B cell (primary cell): Measurements from ENCODE around the gene IGFL2. TPM values are rescaled to one million over a fixed set of nuclear protein-coding genes. Genes with fewer than 3 reads are reported as not detected.

Source experiments
- ATAC-seq: fragments of 200-7000 bp; cut with Tn5 transposase; one replicate; pipeline ENCODE4 v1.10.0; 2021; ENCODE audit warnings: low read depth, mild to moderate bottlenecking, moderate number of reproducible peaks, moderate library complexity
- CTCF ChIA-PET: fragments of 350-600 bp; sonication (Branson Sonifier 250); formaldehyde crosslinking; loops from one replicate; lab custom pipeline; 2021; ENCODE audit warnings: antibody characterized with exemption, inconsistent platforms; lab: Charles Lee
- POLR2A ChIA-PET: fragments of 350-600 bp; sonication (Branson Sonifier 250); formaldehyde crosslinking; loops from one replicate; lab custom pipeline; 2021; ENCODE audit warnings: antibody characterized with exemption; lab: Charles Lee
- DNase-seq: peaks from one replicate; pipeline ENCODE4 v3.0.0; 2013
- H2AFZ ChIP-seq: 2 replicates; pipeline ENCODE4 v1.6.1; 2012; ENCODE audit warnings: mild to moderate bottlenecking, low read depth, low read length; ENCODE audit not compliant: insufficient read depth, poor library complexity, severe bottlenecking
- H3K27ac ChIP-seq, 2 donors: 1 replicate in 1 of 2; 2 replicates in 1 of 2; pipeline ENCODE4 v1.5.1; 2012 to 2013; ENCODE audit warnings: low read length in 2 of 2, mild to moderate bottlenecking in 2 of 2, moderate library complexity in 1 of 2
- H3K27me3 ChIP-seq, 4 experiments: fragments of 200-600 bp in 1 of 4; sonication (generic) in 1 of 4; replicated peaks in 1 of 4; 1 replicate in 2 of 4; 2 replicates in 2 of 4; pipeline versions ENCODE4 v1.6.1 to v1.7.0; 2013 to 2016; ENCODE audit warnings: low read length in 3 of 4, mild to moderate bottlenecking in 2 of 4, mixed read lengths in 1 of 4, moderate library complexity in 1 of 4; ENCODE audit not compliant: insufficient read depth in 4 of 4, control insufficient read depth in 3 of 4; ENCODE audit errors: control extremely low read depth in 1 of 4
- H3K36me3 ChIP-seq, 2 experiments: replicated peaks in 1 of 2; 1 replicate in 1 of 2; 2 replicates in 1 of 2; pipeline versions ENCODE4 v1.6.1 to v1.7.1; 2013; ENCODE audit warnings: low read length in 1 of 2; ENCODE audit not compliant: insufficient read depth in 2 of 2, control insufficient read depth in 1 of 2; ENCODE audit errors: control extremely low read depth in 1 of 2, extremely low read depth in 1 of 2
- H3K4me1 ChIP-seq, 2 donors: fragments of 200-600 bp in 1 of 2; sonication (generic) in 1 of 2; 1 replicate in 1 of 2; 2 replicates in 1 of 2; pipeline versions ENCODE4 v1.5.1 to v1.6.1; 2013 to 2017; ENCODE audit warnings: low read length in 2 of 2; ENCODE audit not compliant: control insufficient read depth in 2 of 2, insufficient read depth in 2 of 2
- H3K4me2 ChIP-seq: replicated peaks from 2 replicates; pipeline ENCODE3; 2012; ENCODE audit warnings: mild to moderate bottlenecking, low read depth, low read length; ENCODE audit not compliant: poor library complexity, severe bottlenecking
- H3K4me3 ChIP-seq, 5 experiments: fragments of 200-600 bp in 1 of 5; sonication (generic) in 1 of 5; 1 replicate in 3 of 5; 2 replicates in 2 of 5; pipeline versions ENCODE4 v1.5.1 to v1.7.0; 2011 to 2016; ENCODE audit warnings: low read length in 4 of 5, mild to moderate bottlenecking in 4 of 5, low read depth in 2 of 5, control low read depth in 1 of 5, moderate library complexity in 1 of 5; ENCODE audit not compliant: insufficient read depth in 1 of 5; ENCODE audit errors: control extremely low read depth in 1 of 5, extremely low read depth in 1 of 5
- H3K79me2 ChIP-seq: fragments of 200-600 bp; sonication (generic); one replicate; pipeline ENCODE4 v1.6.0; 2016; ENCODE audit warnings: low read length; ENCODE audit not compliant: control insufficient read depth, insufficient read depth
- H3K9ac ChIP-seq: fragments of 200-600 bp; sonication (generic); 2 replicates; pipeline ENCODE4 v1.6.1; 2017; ENCODE audit warnings: mild to moderate bottlenecking, low read length, moderate library complexity
- H3K9me3 ChIP-seq, 3 donors: one replicate each; pipeline versions ENCODE4 v1.6.1 to v1.7.1; 2013; ENCODE audit warnings: low read length in 2 of 3; ENCODE audit not compliant: control insufficient read depth in 2 of 3, insufficient read depth in 1 of 3; ENCODE audit errors: control extremely low read depth in 1 of 3
- H4K20me1 ChIP-seq: 2 replicates; pipeline ENCODE4 v1.6.0; 2012; ENCODE audit warnings: mild to moderate bottlenecking, low read length; ENCODE audit not compliant: insufficient read depth, control insufficient read depth, poor library complexity, severe bottlenecking
- H3K27ac Mint-ChIP-seq: one replicate; pipeline ENCODE4 v1.8.0; 2021; ENCODE audit warnings: mixed read lengths
- H3K27me3 Mint-ChIP-seq: one replicate; pipeline ENCODE4 v1.8.0; 2021; ENCODE audit warnings: mixed read lengths
- H3K4me1 Mint-ChIP-seq: one replicate; pipeline ENCODE4 v1.8.0; 2021; ENCODE audit warnings: mixed read lengths
- H3K4me3 Mint-ChIP-seq: one replicate; pipeline ENCODE4 v1.8.0; 2021; ENCODE audit warnings: mixed read lengths
- H3K9me3 Mint-ChIP-seq: one replicate; pipeline ENCODE4 v1.8.0; 2022; ENCODE audit warnings: mixed read lengths; ENCODE audit not compliant: insufficient read depth
- EZH2 ChIP-seq: IDR thresholded peaks from 2 replicates; pipeline ENCODE4 v1.6.1; 2012; ENCODE audit warnings: borderline replicate concordance, low read depth, mild to moderate bottlenecking, moderate library complexity, low read length; ENCODE audit not compliant: insufficient read depth, poor library complexity, severe bottlenecking
- WGBS: methylation state at CpG from one replicate; pipeline ENCODE4 v1.1.5; 2013; ENCODE audit warnings: missing lambda C conversion rate; ENCODE audit not compliant: insufficient coverage; 5-methylcytosine and 5-hydroxymethylcytosine counted together
- intact Hi-C: fragments of 100-400 bp; cut with micrococcal nuclease; formaldehyde crosslinking; loops from one replicate; pipeline ENCODE4 v1.10.0; 2022
- polyA plus RNA-seq: library from polyadenylated mRNA; depleted of rRNA; stranded (reverse); fragments of >200 nt; gene quantifications from 2 replicates; pipeline ENCODE4 v1.2.3, GENCODE V29; 2012
- total RNA-seq, 2 donors: library from RNA; stranded (reverse); fragments of 120-200 nt in 1 of 2; gene quantifications; 1 replicate in 1 of 2; 2 replicates in 1 of 2; pipeline versions ENCODE4 v1.2.3 to v1.2.4, GENCODE V29; 2013 to 2022
- TF ChIP-seq, protein P1 (sequence below): fragments of 200-600 bp; IDR thresholded peaks from one replicate; pipeline ENCODE4 v1.8.0; 2022; ENCODE audit warnings: antibody characterized with exemption, mild to moderate bottlenecking

Gene IGFL2
- total and polyA plus RNA-seq, 2 donors (not counting 1 experiment from before 2014, with no cell fraction given), result not detected

DNA sequence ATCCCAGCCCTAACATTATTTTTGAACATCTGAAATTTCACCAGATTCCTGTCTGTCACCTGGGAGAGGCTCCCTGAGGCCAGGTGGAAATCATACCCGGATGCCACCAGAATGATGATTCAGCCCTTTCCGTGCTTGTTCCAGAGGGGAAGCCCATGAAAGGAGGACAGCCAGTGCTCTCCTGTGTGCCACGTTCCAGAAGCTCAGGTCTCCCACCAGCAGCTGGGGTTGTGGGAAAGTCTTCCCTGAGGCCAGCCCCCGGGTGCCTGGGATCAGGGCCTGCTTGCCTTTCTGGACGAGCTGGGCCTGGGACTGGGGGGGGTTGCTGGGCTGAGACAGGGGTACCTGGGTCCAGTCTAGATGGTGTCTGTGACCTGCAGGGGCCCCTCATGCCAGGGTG lies 56.0 kb downstream of the IGFL2 start:
- no peaks in the 10 kb centered on the region for H3K36me3 ChIP-seq
- Mint-ChIP-seq H3K9me3 (no peaks in the 10 kb centered on the region), H3K27ac (no peak overlapping the region), H3K4me1 (no peaks in the 10 kb centered on the region), H3K27me3 (peaks cover 46% of the 10 kb centered on the region), H3K4me3 (no peak overlapping the region)
- WGBS, result 74% methylated on average over 5 of the region's 5 CpGs
- DNase-seq (no peak), ATAC-seq (no peak)
- TF ChIP-seq EZH2, result no peak
- TF ChIP-seq, protein P1, sequence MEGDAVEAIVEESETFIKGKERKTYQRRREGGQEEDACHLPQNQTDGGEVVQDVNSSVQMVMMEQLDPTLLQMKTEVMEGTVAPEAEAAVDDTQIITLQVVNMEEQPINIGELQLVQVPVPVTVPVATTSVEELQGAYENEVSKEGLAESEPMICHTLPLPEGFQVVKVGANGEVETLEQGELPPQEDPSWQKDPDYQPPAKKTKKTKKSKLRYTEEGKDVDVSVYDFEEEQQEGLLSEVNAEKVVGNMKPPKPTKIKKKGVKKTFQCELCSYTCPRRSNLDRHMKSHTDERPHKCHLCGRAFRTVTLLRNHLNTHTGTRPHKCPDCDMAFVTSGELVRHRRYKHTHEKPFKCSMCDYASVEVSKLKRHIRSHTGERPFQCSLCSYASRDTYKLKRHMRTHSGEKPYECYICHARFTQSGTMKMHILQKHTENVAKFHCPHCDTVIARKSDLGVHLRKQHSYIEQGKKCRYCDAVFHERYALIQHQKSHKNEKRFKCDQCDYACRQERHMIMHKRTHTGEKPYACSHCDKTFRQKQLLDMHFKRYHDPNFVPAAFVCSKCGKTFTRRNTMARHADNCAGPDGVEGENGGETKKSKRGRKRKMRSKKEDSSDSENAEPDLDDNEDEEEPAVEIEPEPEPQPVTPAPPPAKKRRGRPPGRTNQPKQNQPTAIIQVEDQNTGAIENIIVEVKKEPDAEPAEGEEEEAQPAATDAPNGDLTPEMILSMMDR, result no peak
- H3K9me3 ChIP-seq, result no peaks in the 10 kb centered on the region
- H3K9ac ChIP-seq, result no peak overlapping the region
- POLR2A ChIA-PET, result no interaction called here
- H3K4me3 ChIP-seq, result no peak overlapping the region
- H2AFZ ChIP-seq, result no peak overlapping the region
- no peak overlapping the region for H3K4me2 ChIP-seq
- H3K27me3 ChIP-seq, result peaks cover 0 to 10% (median 0%) of the 10 kb centered on the region in 4 experiments
- intact Hi-C loops, result no loop called here
- no peaks in the 10 kb centered on the region for H3K4me1 ChIP-seq
- no peak overlapping the region for H3K27ac ChIP-seq
- H4K20me1 ChIP-seq, result no peaks in the 10 kb centered on the region
- CTCF ChIA-PET, result no interaction called here
- no peaks in the 10 kb centered on the region for H3K79me2 ChIP-seq

DNA sequence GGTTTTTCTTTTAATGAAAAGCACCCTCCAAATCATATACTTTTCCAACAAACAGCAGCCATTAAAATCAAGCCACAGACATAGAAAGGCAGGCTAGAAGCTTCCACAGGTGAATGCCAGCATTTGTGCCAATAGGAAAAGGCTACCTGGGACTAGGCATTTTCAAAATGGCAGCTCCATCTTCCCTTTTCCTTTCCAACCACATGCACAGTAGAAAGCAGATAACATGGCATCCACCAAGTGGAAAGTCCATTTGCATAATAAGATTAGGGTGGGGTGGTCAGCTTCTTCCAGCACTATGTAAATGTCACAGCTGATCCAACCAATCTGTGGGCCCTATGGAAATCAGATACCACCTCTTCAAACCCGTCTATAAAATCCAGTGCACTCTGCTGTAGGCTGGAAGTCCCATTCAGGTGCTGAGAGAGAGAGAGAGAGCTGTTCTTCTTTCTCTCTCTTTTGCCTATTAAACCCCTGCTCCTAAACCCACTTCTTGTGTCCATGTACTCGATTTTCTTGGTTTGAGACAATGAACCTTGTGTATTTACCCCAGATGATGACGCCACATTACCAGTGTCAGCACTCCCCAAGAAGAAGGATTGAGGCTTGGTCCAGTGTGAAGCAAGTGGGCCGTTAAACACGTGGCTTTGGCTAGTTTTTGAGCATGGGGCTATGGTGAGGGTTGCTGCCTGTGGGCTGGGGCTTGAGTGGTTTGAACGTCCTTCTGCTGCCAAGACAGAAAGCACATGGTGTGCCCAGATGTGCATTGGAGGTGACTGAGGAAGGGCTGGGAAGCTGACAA lies 57.3 kb downstream of the IGFL2 start:
- Histone ChIP-seq H3K4me1 (no peaks in the 10 kb centered on the region), H3K36me3 (no peaks in the 10 kb centered on the region), H3K9ac (no peak overlapping the region), H3K79me2 (no peaks in the 10 kb centered on the region), H3K9me3 (no peaks in the 10 kb centered on the region), H2AFZ (no peak overlapping the region), H4K20me1 (no peaks in the 10 kb centered on the region), H3K27ac (no peak overlapping the region), H3K27me3 (peaks cover 0 to 12% (median 0%) of the 10 kb centered on the region in 4 experiments), H3K4me2 (no peak overlapping the region), H3K4me3 (no peak overlapping the region)
- Mint-ChIP-seq H3K27ac (no peak overlapping the region), H3K4me1 (no peaks in the 10 kb centered on the region), H3K9me3 (no peaks in the 10 kb centered on the region), H3K4me3 (no peak overlapping the region), H3K27me3 (peaks cover 55% of the 10 kb centered on the region)
- ChIA-PET POLR2A (no interaction called here), CTCF (no interaction called here)
- ATAC-seq (no peak), DNase-seq (no peak)
- intact Hi-C loops, result no loop called here
- TF ChIP-seq EZH2, result no peak
- TF ChIP-seq, protein P1, result no peak
- 74% methylated on average over 5 of the region's 6 CpGs for WGBS
